PC-3 (cell line): ENCODE measurements around the gene TTLL12.

Experiments
- EZH2 ChIP-seq: fragments of 300-600 bp; sonication (generic); IDR thresholded peaks from one replicate; pipeline ENCODE4 v1.6.1; 2017; ENCODE audit warnings: antibody characterized with exemption, mild to moderate bottlenecking, low read length; ENCODE audit not compliant: unreplicated experiment
- EZH2phosphoT487 ChIP-seq: fragments of 300-600 bp; sonication (generic); IDR thresholded peaks from 2 replicates; pipeline ENCODE4 v1.6.1; 2018; ENCODE audit warnings: mild to moderate bottlenecking, antibody characterized with exemption, low read length, borderline replicate concordance
- TF ChIP-seq, protein P1 (sequence below): fragments of 300-600 bp; sonication (generic); conservative IDR thresholded peaks from 2 replicates; pipeline ENCODE4 v1.5.1; 2017; ENCODE audit warnings: antibody characterized with exemption, low read depth, mild to moderate bottlenecking, low read length

DNA sequence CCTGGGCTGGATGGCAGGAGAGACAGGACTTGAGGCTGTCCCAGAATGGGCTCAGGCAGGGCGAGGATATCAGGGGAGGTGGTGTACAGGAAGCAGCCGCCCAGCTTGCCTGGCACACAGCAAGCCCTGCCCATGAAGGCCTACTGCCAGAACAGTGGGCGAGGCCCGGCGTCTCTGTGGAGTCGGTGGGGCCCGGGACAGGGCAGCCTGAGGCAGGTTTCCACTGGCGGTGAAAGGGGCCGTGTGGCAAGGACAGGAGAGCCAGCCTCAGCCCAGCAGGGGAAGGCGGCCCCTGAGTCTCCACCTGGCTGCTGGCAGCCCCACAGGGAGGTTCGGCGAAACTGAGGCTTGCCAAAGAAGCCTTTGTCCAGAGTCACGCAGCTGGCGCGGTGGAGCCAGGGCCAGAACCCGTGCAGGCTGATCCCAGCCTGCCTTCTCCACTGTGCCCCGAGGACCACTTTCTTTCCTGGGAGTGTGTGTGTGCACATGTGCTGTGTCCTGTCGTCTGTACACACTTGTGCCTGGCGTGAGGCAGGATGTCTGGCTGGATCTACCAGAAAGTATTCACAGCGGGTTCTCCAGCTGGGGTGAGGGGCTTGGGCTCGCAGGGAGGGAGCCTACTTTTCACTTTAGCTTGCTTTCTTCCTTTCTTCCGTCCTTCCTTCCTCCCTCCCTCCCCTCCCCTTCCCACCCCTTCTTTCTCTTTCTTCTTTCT is 34.4 kb downstream of the TTLL12 start:
- TF ChIP-seq, protein P1, sequence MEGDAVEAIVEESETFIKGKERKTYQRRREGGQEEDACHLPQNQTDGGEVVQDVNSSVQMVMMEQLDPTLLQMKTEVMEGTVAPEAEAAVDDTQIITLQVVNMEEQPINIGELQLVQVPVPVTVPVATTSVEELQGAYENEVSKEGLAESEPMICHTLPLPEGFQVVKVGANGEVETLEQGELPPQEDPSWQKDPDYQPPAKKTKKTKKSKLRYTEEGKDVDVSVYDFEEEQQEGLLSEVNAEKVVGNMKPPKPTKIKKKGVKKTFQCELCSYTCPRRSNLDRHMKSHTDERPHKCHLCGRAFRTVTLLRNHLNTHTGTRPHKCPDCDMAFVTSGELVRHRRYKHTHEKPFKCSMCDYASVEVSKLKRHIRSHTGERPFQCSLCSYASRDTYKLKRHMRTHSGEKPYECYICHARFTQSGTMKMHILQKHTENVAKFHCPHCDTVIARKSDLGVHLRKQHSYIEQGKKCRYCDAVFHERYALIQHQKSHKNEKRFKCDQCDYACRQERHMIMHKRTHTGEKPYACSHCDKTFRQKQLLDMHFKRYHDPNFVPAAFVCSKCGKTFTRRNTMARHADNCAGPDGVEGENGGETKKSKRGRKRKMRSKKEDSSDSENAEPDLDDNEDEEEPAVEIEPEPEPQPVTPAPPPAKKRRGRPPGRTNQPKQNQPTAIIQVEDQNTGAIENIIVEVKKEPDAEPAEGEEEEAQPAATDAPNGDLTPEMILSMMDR, result no peak
- no peak for TF ChIP-seq EZH2
- no peak for TF ChIP-seq EZH2phosphoT487
